H54 (cell line): Measurements from ENCODE around the gene PODXL.
A peak's percentile ranks its signal among the peaks of the same experiment; 100 is the strongest.

Source experiments
- DNase-seq: peaks from one replicate; pipeline ENCODE4 v3.0.0; 2011; ENCODE audit warnings: low spot score, mixed read lengths; ENCODE audit not compliant: insufficient read length
- FAIRE-seq: peaks from 3 replicates; lab custom pipeline; 2011; peaks lifted over from hg19 to GRCh38; lab: Jason Lieb, UNC
- POLR2A ChIP-seq: IDR thresholded peaks from 2 replicates; pipeline ENCODE4 v1.6.1; 2011; ENCODE audit warnings: low read depth, mild to moderate bottlenecking, low read length

PODXL gene

DNA sequence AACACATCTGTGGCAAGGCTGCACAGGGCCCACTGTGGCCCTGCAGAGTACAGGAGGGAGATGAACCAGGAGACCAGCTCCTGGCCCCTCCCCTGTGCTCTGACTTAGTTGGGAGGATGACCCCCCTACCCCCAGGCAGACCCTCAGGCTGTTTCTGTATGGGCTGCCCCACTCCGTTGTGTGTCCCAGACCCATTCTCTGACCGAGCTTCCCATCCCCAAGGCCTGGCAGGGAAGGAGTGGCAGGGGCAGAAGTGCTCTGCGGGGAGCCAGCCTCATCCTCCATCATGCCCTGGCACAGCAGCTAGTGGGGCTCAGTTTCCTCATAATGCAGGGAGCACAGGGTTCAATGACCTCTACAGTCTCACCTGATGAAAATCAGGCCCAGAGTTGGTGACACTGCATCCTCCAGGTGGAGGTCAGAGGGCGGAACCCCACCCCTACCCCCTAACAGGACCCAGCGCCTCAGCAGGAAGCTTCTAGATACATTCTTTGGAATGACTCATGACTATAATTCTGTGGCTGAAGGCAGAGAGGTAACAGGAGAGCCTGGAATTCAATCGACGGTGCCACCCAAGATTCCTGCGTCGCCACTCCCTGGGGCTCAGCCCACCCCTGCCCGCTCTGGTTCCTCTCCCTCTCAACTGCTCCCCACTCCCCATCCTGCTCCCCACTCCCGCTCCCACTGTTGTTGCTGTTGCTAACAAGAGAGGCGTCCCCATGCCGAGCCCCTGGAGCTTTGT is 18.2 kb downstream of the PODXL start:
- FAIRE-seq = no peak
- TF ChIP-seq POLR2A = no peak
- DNase-seq = peak; percentile 85

DNA sequence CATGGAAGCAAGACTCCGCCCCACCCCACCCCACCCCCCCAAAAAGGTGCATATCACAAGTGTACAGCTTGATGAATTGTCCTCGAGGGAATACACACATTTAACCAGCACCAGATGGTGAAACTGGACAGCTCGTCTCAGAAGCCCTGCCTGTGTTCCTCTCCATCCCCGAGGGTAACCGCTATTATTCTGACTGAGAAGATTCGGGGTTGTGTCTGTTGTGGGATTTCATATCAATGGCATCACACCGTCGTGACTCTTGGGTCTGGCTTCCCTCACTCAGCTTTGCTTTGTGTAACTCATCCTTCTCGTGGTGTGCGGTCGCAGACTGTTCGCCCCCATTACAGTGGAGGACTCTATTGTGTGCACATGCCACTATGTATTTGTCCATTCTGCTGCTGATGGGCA is 18.9 kb downstream of the PODXL start:
- DNase-seq (no peak), FAIRE-seq (no peak)
- TF ChIP-seq POLR2A = no peak

DNA sequence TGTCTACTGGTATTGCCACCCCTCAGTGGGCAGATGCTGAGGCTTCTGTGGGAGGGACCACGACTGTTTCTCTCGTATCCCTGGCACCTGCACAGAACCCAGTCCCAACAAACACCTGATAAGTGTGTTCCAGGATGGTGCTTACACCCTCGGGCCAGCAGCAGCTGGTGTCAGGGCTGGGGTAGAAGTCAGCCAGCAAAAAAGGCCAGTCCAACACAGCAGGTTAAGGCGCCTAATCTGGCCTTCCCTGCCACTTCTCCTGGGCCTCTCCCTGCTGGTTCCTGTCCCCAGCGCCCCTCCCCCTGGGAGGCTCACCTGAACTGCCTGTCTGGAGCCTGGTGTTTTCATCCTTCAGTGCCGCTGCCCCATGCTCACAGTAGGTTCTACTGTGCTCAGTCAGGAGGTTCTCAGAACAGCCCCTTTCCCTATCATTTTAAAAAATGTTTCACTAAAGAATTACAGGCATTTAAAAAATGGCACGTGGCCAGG is 20.0 kb downstream of the PODXL start:
- DNase-seq = no peak
- no peak for TF ChIP-seq POLR2A
- FAIRE-seq = no peak

DNA sequence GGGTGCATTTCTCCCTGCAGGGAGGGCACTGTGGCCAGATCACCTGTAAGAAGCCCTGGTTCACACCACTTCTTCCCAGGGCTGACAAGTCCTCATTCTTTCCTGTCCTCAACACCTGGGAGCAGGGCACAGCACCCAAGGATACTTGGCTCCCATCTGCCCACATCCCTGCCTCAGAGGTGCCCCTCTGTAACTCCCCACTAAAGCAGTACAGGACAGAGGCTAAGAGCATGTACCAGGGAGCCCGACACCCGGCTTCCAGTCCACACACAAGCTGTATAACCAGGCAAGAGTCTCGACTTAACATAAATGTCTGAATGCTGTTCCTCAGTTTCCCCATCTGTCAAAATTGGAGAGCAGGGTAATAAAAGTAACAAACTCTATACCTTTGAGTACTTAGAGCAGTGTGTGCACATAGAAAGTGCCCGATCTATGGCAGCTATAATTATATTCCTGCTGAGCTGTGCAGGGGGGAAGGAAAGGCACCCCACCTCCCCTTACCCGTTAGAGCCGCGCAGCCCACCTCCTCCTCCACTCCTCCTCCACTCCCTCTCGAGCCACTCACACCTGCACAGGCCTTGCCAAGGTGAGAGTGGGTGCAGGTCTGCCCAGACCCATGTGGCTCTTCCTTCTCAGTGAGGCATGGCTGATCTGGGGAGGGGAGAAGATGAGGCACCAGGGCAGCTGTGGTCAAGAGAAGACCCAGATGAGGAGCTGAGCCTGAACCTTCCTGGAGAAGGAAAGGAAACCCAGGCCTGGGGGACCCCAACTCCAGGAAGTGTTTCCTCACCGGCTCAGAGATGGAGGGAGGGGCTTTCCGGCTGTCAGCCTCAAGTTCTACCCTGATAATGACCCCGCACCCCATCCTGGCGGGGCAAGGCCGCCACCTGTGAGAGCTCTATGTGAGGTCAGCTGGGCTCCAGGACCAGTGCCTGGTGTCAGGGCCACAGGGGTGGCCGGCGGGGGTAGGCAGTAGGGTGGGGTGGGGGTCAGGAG is 22.6 kb downstream of the PODXL start:
- FAIRE-seq = no peak
- DNase-seq = no peak
- TF ChIP-seq POLR2A = no peak

DNA sequence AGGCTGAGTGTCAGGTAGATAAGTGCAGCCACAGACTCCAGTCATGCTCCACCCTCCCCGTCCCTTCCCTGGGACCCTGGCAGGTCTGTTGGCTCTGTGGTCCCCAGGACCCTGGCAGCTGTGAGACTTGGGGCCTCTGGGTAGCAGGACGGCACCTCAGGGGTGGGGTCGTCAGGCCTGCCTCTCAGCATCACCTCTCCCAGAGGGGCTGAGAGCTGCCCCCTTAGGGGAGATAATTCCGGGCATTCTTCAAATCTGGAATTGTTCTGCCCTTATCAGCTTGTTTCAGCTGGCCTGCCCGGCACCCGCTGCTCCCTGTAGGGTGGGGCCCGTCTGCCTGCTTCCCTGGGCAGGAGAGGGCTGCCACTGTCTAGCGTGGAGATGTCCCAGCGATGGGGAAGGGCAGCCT is 23.3 kb downstream of the PODXL start:
- TF ChIP-seq POLR2A = no peak
- DNase-seq = no peak
- no peak for FAIRE-seq

DNA sequence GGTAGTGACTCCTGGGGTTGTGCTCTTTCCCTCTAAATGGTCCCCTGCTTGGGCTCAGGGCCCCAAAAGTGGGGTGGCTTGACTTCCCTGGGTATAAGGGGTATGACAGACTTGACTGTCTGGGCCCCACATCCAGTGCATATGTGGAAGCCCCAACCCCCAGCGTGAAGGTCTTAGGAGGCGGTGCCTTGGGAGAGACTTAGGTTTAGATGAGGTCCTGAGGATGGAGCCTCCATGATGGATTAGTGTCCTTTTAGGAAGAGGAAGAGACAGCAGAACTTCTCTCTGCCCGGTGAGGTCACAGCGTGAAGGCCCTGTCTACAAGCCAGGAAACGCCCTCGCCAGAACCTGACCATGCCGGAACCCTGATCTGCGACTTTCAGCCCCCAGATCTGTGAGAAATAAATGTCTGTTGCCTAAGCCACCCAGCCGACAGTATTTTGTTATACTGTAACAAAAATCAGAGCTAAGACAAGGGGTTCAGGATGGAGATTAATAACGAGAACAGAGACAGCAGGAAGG is 23.8 kb downstream of the PODXL start:
- TF ChIP-seq POLR2A = no peak
- FAIRE-seq = no peak
- DNase-seq = no peak

DNA sequence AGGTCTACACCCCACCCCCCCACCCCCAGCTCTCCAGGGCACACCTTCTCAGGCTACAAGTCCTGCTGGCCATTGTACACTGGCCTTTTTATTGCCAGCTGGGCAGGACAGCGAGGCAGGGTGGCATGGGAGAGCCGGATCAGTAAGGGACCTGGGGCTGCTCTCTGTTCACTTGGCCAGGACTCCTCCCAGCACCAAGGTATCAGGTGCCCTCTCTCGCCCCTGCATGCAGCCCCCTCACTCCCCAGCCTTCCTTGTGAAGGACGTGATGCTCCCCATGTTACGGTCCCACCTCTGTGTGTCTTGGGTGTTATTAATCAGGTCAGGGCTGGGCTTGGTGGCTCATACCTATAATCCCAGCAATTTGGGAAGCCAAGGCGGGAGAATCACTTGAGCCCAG is 26.3 kb downstream of the PODXL start:
- DNase-seq = no peak
- no peak for FAIRE-seq
- no peak for TF ChIP-seq POLR2A

DNA sequence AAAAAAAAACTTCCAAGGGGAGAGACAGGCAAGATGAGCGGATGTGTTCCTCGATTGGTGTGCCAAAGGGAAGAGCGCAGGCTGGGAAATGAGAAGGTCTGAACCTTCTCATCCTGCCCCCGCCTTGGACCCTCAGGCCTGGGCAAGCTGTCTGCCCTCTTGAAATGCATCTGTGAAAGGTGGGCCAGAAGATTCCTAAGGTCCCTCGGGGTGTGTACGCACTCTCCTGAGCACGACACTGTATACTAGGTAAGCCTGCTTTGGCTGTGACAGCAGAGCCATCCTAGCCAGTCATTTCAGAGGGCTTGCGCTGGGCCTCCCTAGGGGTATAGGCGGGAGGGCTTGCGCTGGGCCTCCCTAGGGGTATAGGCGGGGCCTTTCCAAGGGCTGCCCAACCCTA is 26.8 kb downstream of the PODXL start:
- TF ChIP-seq POLR2A = no peak
- no peak for FAIRE-seq
- DNase-seq = no peak

DNA sequence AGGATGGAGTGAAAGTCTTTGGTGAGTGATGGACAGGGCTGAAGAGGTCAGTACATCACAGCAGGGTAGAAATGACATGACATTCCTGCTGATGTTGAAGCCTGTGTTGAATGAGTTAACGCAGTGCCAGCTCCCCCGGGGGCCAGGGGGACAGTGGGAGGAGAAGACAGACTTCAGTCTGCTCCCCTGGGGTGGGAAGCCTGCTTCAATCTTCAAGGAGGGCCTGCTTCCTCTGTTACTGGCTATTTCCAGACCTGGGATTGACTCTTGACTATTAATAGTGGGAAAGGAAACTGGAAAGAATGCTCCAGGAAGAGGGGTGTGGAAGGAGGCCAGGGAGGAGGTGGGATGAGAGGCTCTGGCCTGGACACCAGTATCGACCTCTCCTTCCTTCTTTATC is 27.2 kb downstream of the PODXL start:
- DNase-seq (no peak), FAIRE-seq (no peak)
- TF ChIP-seq POLR2A = no peak

DNA sequence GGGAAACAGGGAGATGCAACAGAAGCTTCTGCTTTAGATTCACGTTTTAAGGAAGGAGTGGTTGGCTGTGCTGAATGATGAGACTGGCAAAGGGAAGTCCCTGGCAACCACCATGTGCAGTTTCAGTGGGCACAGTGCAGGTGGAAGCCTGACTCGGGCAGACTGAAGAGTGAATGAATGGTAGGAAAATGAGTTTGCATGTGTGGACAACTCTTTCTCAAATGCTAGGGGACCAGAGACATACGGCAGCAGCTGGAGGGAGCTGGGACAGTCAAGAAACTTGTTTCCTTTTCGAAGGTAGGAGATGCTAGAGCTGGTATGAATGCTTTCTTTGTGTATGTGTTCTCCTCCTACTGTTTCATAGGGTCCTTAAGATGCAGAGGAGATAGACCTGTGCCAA is 29.0 kb downstream of the PODXL start:
- no peak for FAIRE-seq
- no peak for DNase-seq
- no peak for TF ChIP-seq POLR2A

DNA sequence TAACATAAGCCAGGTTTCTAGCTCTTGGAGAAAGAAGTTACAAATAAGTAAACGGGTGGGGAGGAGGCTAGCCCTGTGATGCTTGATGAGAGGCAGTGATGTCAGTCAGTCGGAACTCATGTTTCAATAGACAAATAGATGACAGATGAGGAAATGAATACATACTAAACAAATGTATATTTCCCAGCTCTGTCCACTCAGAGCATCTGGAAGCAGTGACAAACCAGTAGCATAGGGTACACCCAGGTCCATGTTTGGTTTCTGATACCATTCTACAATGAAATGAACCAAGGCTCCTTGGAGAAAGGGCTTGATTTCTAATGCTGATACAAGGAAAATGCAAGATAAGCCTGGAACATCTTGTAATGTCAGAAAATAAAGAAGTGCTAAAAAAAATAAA is 30.6 kb downstream of the PODXL start:
- no peak for DNase-seq
- no peak for FAIRE-seq
- no peak for TF ChIP-seq POLR2A

DNA sequence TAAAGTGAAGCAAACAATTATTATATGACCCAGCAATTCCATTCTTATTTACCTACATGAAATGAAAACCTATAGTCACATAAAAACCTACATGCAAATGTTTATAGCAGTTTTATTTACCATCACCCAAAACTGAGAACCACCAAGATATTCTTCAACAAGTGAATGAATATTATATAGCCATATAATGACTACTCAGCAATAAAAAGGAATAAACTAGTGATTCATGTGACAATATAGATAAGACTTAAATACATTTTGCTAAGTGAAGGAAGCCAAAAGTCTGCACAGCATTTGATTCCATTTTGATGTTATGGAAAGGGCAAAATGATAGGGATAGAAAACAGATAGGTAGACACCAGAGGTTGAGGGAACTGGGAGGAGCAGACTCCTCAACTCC is 31.7 kb downstream of the PODXL start:
- FAIRE-seq = no peak
- no peak for DNase-seq

DNA sequence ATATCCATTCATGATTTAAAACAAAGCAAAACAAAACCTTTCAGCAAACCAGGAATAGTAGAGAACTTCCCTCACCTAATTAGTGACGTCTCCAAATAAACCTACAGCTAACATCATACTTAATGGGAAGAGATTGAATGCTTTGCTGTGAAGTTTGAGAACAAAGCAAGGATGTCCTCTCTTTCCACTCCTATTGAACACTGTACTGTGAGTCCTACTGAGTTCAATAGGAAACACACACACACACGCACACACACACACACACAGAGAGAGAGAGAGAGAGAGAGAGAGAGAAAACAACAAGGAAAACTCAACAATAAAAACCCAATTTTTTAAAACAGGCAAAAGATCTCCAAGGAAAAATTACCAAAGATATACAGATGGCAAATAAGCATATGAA is 32.3 kb downstream of the PODXL start:
- no peak for FAIRE-seq

More for the DNA sequence above, 31.7 kb downstream of the PODXL start:
- no peak for TF ChIP-seq POLR2A

More for the DNA sequence above, 32.3 kb downstream of the PODXL start:
- DNase-seq = no peak
- no peak for TF ChIP-seq POLR2A
